Activated CD8-positive, alpha-beta T cell treated with anti-CD3 and anti-CD28 coated beads, Interleukin-2, amount 10 ng/mL, durations not matched to agents 7 days and 5 days (primary cell): ENCODE results near the gene CRTAP. TPM values are rescaled to one million over a fixed set of nuclear protein-coding genes. Genes with fewer than 3 reads are reported as not detected.
"Not testable (repeated sequence)": the region's sequence is repeated elsewhere in the genome, so short reads cannot be mapped to it uniquely, and the experiment has no call there.

Experiments used
- ATAC-seq: fragments of 150-1000 bp; cut with Tn5 transposase; one replicate; pipeline ENCODE4 v1.10.0; 2021; ENCODE audit warnings: moderate library complexity
- CTCF ChIA-PET: fragments of 350-600 bp; sonication (Branson Sonifier 250); formaldehyde crosslinking; loops from one replicate; lab custom pipeline; 2021; ENCODE audit warnings: antibody characterized with exemption; lab: Charles Lee
- POLR2A ChIA-PET: fragments of 350-600 bp; sonication (Branson Sonifier 250); formaldehyde crosslinking; loops from one replicate; lab custom pipeline; 2021; ENCODE audit warnings: antibody characterized with exemption; lab: Charles Lee
- DNase-seq: peaks from one replicate; pipeline ENCODE4 v3.0.0-alpha.2; 2020
- H3K27ac Mint-ChIP-seq: one replicate; pipeline ENCODE4 v1.8.0; 2021; ENCODE audit warnings: mild to moderate bottlenecking, mixed read lengths
- H3K27me3 Mint-ChIP-seq: one replicate; pipeline ENCODE4 v1.8.0; 2021; ENCODE audit warnings: low read depth, mixed read lengths
- H3K36me3 Mint-ChIP-seq: one replicate; pipeline ENCODE4 v1.8.0; 2021; ENCODE audit warnings: low read depth, mixed read lengths
- H3K4me1 Mint-ChIP-seq: one replicate; pipeline ENCODE4 v1.8.0; 2021; ENCODE audit warnings: low read depth, mixed read lengths
- H3K4me3 Mint-ChIP-seq: one replicate; pipeline ENCODE4 v1.8.0; 2021; ENCODE audit warnings: mild to moderate bottlenecking, mixed read lengths
- H3K9me3 Mint-ChIP-seq: one replicate; pipeline ENCODE4 v1.8.0; 2022; ENCODE audit warnings: mixed read lengths; ENCODE audit not compliant: insufficient read depth
- total RNA-seq, 2 experiments: library from RNA; stranded (reverse); gene quantifications; one replicate each; pipeline ENCODE4 v1.2.3, GENCODE V29; 2021

The CRTAP gene
- total RNA-seq, 2 experiments from 2014 or later = 21.2 to 22.5 TPM

DNA sequence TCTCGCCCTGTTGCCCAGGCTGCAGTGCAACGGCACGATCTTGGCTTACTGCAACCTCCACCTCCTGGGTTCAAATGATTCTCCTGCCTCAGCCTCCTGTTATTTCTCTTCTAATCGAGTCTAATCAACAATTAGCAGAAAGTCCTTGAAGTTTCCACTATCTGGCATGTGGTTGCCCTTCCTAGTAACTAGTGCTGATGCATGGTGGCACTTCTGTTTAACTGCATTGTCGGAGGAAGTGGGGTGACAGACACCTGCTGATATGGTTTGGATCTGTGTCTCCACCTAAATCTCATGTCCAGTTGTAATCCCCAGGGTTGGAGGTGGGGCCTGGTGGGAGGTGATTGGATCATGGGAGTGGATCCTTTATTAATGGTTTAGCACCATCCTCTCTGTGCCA lies 9.2 kb downstream of the CRTAP start:
- no peaks in the 10 kb centered on the region for H3K4me1 Mint-ChIP-seq

GRCh38 chr3:33124638-33125037 lies 10.8 kb downstream of the CRTAP start:
- H3K4me1 Mint-ChIP-seq = no peaks in the 10 kb centered on the region
- ATAC-seq (no peak), DNase-seq (no peak)
- H3K36me3 Mint-ChIP-seq = peaks cover 7% of the 10 kb centered on the region
- no peak overlapping the region for H3K27ac Mint-ChIP-seq
- CTCF ChIA-PET = interaction anchor here (2.7 kb wide), 1 partner anchor 248 kb away, joined by 8 read pairs; no protein-coding TSS in a partner anchor
- POLR2A ChIA-PET = no interaction called here
- H3K4me3 Mint-ChIP-seq = no peak overlapping the region
- no peaks in the 10 kb centered on the region for H3K9me3 Mint-ChIP-seq
- no peaks in the 10 kb centered on the region for H3K27me3 Mint-ChIP-seq

More for the DNA sequence above, 9.2 kb downstream of the CRTAP start:
- no peaks in the 10 kb centered on the region for H3K9me3 Mint-ChIP-seq
- ATAC-seq (no peak), DNase-seq (no peak)
- no peaks in the 10 kb centered on the region for H3K27me3 Mint-ChIP-seq
- POLR2A ChIA-PET = no interaction called here
- H3K36me3 Mint-ChIP-seq = peaks cover 7% of the 10 kb centered on the region
- CTCF ChIA-PET = interaction anchor here (0.9 to 2.9 kb wide), 2 partner anchors 9 to 250 kb away, joined by 3 to 14 read pairs; no protein-coding TSS in a partner anchor
- no peak overlapping the region for H3K4me3 Mint-ChIP-seq
- H3K27ac Mint-ChIP-seq = no peak overlapping the region

- DNase-seq (peak; percentile 12), ATAC-seq (no peak)
- Mint-ChIP-seq H3K27ac (no peak overlapping the region), H3K4me1 (no peaks in the 10 kb centered on the region), H3K9me3 (no peaks in the 10 kb centered on the region), H3K4me3 (no peak overlapping the region), H3K36me3 (peaks cover 5% of the 10 kb centered on the region), H3K27me3 (no peaks in the 10 kb centered on the region)
- CTCF ChIA-PET = interaction anchor here (2.7 kb wide), 1 partner anchor 247 kb away, joined by 8 read pairs; no protein-coding TSS in a partner anchor
- POLR2A ChIA-PET = interaction anchor here (0.6 kb wide), 1 partner anchor 12 kb away, joined by 3 read pairs; the partner anchor contains the start of gene CRTAP
Observed at GRCh38 chr3:33125840-33126239, 12.0 kb downstream of the CRTAP start.

DNA sequence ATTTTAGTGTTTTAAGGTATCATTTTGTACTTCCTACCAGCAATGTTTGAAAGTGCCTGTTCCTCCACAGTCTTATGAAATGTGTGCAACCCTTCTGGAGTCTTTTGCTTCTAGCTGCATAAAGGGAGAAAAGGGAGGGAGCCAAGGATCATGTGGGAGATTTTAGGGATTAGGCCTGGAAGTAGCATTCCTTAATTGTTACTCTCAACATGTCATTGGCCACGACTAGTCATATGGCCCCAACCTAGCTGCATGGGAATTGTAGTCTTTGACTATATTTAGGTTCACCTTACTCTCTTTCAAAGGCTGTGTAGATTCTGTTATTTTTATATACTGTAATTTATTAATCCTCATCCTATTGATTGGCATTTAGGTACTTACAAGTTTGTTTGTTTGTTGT lies 14.9 kb downstream of the CRTAP start:
- ChIA-PET CTCF (interaction anchor here (8.7 kb wide), 1 partner anchor 244 kb away, joined by 153 read pairs; no protein-coding TSS in a partner anchor), POLR2A (no interaction called here)
- no peak for ATAC-seq
- no peak for DNase-seq
- H3K4me1 Mint-ChIP-seq = peaks cover 3% of the 10 kb centered on the region
- H3K36me3 Mint-ChIP-seq = peaks cover 5% of the 10 kb centered on the region
- no peaks in the 10 kb centered on the region for H3K9me3 Mint-ChIP-seq
- no peaks in the 10 kb centered on the region for H3K27me3 Mint-ChIP-seq
- no peak overlapping the region for H3K4me3 Mint-ChIP-seq
- no peak overlapping the region for H3K27ac Mint-ChIP-seq

DNA sequence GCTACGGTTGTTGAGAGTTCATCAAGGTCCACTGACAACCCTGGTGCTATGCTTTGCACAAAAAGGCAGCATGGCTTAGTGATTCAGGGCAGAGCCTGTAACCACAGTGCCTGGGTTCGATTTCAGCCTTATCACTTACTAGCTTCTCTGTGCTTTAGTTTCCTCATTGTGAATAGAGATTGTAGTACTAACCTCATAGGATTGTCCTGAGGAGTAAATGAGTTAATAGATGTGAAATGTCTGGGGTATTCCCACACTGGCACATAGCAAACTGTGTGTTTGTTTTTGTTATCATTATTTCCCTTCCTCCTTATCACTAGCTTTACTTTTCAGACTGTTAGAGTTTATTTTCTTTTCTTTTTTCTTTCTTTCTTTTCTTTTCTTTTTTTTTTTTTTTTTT lies 16.3 kb downstream of the CRTAP start:
- Mint-ChIP-seq H3K4me1 (peaks cover 11% of the 10 kb centered on the region), H3K27ac (no peak overlapping the region), H3K9me3 (no peaks in the 10 kb centered on the region), H3K4me3 (no peak overlapping the region), H3K27me3 (no peaks in the 10 kb centered on the region), H3K36me3 (peaks cover 4% of the 10 kb centered on the region)
- peak; percentile 10 for DNase-seq
- no peak for ATAC-seq
- ChIA-PET POLR2A (no interaction called here), CTCF (interaction anchor here (0.7 to 8.7 kb wide), 6 partner anchors 9 to 242 kb away, joined by 3 to 153 read pairs (median 3); no protein-coding TSS in a partner anchor)

DNA sequence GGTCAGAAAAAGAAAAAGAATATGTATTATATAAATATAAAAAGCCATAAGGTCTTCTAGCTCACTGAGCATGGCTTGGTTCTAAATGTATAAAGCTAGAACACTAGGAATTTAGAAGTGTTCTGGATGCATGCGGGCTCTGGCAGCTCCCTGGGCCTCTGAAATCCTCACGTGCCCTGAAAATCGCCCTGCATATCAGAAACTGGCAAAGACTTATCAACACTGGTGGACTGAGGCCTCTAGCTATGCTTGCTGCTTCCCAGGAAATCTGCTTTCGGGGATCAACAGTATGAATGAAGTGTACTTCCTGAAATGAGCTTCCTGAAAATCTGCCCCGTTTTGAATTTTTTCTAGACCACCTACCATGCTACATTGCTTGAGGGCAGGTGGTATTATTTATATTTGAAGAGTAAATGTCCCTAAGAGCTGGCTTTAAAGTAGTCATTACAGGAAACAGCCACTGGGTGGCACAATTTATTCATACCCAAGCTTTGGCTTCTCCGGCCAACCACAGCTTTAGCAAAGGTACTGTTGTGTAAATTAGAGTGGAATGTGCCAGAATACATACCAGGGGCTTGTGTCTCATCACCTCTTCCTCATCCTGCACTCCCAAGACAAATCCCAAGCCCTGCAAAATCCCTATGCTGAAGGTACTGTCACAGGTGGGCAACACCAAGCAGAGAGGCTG lies 17.7 kb downstream of the CRTAP start:
- H3K9me3 Mint-ChIP-seq = no peaks in the 10 kb centered on the region
- no peak overlapping the region for H3K27ac Mint-ChIP-seq
- ATAC-seq (peak; percentile 64), DNase-seq (peak; percentile 60)
- CTCF ChIA-PET = interaction anchor here (0.7 to 8.7 kb wide), 53 partner anchors 9 to 668 kb away, joined by 3 to 153 read pairs (median 4); no protein-coding TSS in a partner anchor
- peaks cover 12% of the 10 kb centered on the region for H3K4me1 Mint-ChIP-seq
- peaks cover 9% of the 10 kb centered on the region for H3K36me3 Mint-ChIP-seq
- POLR2A ChIA-PET = interaction anchor here (0.8 to 1.2 kb wide), 2 partner anchors 241 to 656 kb away, joined by 3 to 4 read pairs; no protein-coding TSS in a partner anchor
- H3K27me3 Mint-ChIP-seq = no peaks in the 10 kb centered on the region
- H3K4me3 Mint-ChIP-seq = no peak overlapping the region

DNA sequence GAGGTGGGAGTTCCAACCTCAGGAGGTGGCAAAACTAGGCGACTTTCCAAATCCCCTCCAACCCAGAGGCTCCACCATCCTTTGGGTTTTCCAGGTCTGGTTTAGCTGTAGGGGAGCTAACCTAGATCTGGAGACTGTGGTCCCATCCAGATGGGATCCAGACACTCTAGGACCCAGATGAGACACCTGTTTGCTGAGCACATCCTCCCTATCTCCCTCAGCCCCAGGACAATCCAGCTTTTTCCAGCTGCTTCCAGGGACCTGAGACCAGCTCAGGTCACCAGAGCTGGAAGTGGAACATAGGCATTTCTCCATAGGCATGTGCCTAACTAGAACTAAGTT lies 18.2 kb downstream of the CRTAP start:
- ChIA-PET POLR2A (interaction anchor here (1.2 kb wide), 1 partner anchor 241 kb away, joined by 4 read pairs; no protein-coding TSS in a partner anchor), CTCF (interaction anchor here (0.7 to 8.7 kb wide), 41 partner anchors 10 to 658 kb away, joined by 3 to 153 read pairs (median 4); no protein-coding TSS in a partner anchor)
- peak; percentile 35 for ATAC-seq
- no peaks in the 10 kb centered on the region for H3K27me3 Mint-ChIP-seq
- H3K4me3 Mint-ChIP-seq = no peak overlapping the region
- H3K4me1 Mint-ChIP-seq = peaks cover 14% of the 10 kb centered on the region
- H3K36me3 Mint-ChIP-seq = peaks cover 12% of the 10 kb centered on the region
- H3K9me3 Mint-ChIP-seq = no peaks in the 10 kb centered on the region
- no peak overlapping the region for H3K27ac Mint-ChIP-seq
- DNase-seq = peak; percentile 13

GRCh38 chr3:33134026-33134625 lies 20.3 kb downstream of the CRTAP start:
- DNase-seq (no peak), ATAC-seq (peak; percentile 59)
- H3K27me3 Mint-ChIP-seq = no peaks in the 10 kb centered on the region
- peaks cover 15% of the 10 kb centered on the region for H3K36me3 Mint-ChIP-seq
- POLR2A ChIA-PET = no interaction called here
- H3K9me3 Mint-ChIP-seq = no peaks in the 10 kb centered on the region
- CTCF ChIA-PET = interaction anchor here (8.7 kb wide), 1 partner anchor 238 kb away, joined by 153 read pairs; no protein-coding TSS in a partner anchor
- H3K4me1 Mint-ChIP-seq = peaks cover 14% of the 10 kb centered on the region
- no peak overlapping the region for H3K27ac Mint-ChIP-seq
- H3K4me3 Mint-ChIP-seq = no peak overlapping the region

DNA sequence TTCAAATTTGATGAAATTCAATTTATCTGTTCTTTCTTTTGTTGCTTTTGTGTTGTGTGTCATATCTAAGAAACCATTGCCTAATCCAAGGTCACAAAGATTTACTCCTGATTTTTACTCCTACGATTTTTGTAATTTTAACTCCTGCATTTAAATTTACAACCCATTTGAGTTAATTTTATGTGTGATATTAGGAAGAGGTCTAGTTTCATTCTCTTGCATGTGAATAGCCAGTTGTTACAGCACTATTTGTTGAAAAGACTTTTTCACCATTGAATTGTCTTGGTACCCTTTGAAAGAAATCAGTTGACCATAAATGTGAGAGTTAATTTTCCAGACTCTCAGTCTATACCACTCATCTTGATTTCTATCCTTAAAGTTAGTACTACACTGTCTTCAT lies 23.9 kb downstream of the CRTAP start:
- H3K27ac Mint-ChIP-seq = no peak overlapping the region
- peaks cover 15% of the 10 kb centered on the region for H3K36me3 Mint-ChIP-seq
- ATAC-seq (no peak), DNase-seq (no peak)
- no peak overlapping the region for H3K4me3 Mint-ChIP-seq
- H3K27me3 Mint-ChIP-seq = no peaks in the 10 kb centered on the region
- H3K4me1 Mint-ChIP-seq = peaks cover 14% of the 10 kb centered on the region
- H3K9me3 Mint-ChIP-seq = no peaks in the 10 kb centered on the region
- ChIA-PET POLR2A (no interaction called here), CTCF (no interaction called here)

- H3K4me1 Mint-ChIP-seq, ATAC-seq, DNase-seq, H3K27me3 Mint-ChIP-seq, H3K4me3 Mint-ChIP-seq, POLR2A ChIA-PET, H3K27ac Mint-ChIP-seq, H3K9me3 Mint-ChIP-seq: not testable (repeated sequence)
- H3K36me3 Mint-ChIP-seq = peaks cover 15% of the 10 kb centered on the region
- CTCF ChIA-PET = interaction anchor here (0.8 to 1.6 kb wide), 2 partner anchors 9 to 234 kb away, joined by 3 to 4 read pairs; no protein-coding TSS in a partner anchor
Observed at GRCh38 chr3:33139006-33139623, 25.3 kb downstream of the CRTAP start.

DNA sequence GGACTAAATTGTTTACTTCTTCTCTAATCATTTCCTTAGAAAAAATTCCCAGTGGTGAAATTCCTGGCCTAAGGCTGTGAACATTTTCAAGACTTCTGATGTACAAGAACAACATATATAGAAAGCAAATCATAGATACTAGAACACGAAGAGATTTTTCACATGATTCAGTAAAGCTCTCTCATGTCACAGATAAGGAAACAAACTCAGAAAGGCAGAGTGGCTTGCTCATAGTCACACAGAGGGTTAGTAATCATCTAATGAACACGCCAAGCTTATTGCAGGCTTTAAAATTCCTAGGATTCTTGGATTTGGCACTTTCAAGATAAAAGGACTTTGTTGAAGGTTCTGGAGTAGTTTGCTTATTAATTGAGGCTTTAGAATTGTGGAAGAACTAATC lies 26.2 kb downstream of the CRTAP start:
- Mint-ChIP-seq H3K36me3 (peaks cover 14% of the 10 kb centered on the region), H3K27me3 (no peaks in the 10 kb centered on the region), H3K4me3 (no peak overlapping the region), H3K4me1 (peaks cover 3% of the 10 kb centered on the region), H3K27ac (no peak overlapping the region), H3K9me3 (no peaks in the 10 kb centered on the region)
- POLR2A ChIA-PET = no interaction called here
- DNase-seq = no peak
- no peak for ATAC-seq
- CTCF ChIA-PET = interaction anchor here (1.6 kb wide), 1 partner anchor 233 kb away, joined by 4 read pairs; no protein-coding TSS in a partner anchor
